ENCODE data around the gene TBC1D10B.
"Not testable (repeated sequence)": the region's sequence is repeated elsewhere in the genome, so short reads cannot be mapped to it uniquely, and the experiment has no call there.

DNA sequence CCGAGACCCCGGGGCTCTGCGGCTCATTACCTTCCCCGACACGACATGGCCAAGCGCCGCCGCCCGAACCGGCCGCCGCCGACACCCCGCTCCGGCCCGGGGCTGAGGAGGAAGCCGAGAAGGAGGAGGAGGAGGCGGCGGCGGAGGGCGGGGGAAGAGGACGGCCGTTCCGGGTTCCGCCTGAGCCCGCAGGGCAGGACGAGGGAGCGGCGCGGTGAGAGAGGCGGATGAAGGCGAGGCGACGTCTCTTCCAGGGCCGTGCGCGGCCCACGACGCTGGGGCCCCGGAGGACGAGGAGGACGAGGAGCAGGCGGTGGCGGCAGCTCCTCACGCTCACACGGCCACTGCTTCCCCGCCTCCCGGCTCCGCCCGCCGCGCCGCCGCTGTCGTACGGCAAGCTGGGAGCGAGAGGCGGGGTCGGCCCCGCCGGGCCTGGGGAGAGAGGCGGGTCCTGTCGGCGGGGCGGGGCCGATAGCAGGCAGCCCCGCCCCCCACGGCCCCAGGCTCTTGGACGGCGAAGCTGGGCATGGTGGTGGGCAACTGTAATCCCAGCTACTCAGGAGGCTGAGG lies 35.2 kb downstream of the TBC1D10B start:
- TF ChIP-seq, protein P1, sequence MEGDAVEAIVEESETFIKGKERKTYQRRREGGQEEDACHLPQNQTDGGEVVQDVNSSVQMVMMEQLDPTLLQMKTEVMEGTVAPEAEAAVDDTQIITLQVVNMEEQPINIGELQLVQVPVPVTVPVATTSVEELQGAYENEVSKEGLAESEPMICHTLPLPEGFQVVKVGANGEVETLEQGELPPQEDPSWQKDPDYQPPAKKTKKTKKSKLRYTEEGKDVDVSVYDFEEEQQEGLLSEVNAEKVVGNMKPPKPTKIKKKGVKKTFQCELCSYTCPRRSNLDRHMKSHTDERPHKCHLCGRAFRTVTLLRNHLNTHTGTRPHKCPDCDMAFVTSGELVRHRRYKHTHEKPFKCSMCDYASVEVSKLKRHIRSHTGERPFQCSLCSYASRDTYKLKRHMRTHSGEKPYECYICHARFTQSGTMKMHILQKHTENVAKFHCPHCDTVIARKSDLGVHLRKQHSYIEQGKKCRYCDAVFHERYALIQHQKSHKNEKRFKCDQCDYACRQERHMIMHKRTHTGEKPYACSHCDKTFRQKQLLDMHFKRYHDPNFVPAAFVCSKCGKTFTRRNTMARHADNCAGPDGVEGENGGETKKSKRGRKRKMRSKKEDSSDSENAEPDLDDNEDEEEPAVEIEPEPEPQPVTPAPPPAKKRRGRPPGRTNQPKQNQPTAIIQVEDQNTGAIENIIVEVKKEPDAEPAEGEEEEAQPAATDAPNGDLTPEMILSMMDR (IDR thresholded peaks at IDR 0.05; ENCODE audit: low read length): not testable (repeated sequence)
- not testable (repeated sequence) for TF ChIP-seq EZH2 (IDR thresholded peaks at IDR 0.05; ENCODE audit: borderline replicate concordance, low read length)

Data from OCI-LY1 (cell line).